Measurements from ENCODE around the gene POU2F1.
"Not testable (repeated sequence)": the region's sequence is repeated elsewhere in the genome, so short reads cannot be mapped to it uniquely, and the experiment has no call there.

- not testable (repeated sequence) for TF ChIP-seq EZH2 (IDR thresholded peaks at IDR 0.05; ENCODE audit: low read depth)
- TF ChIP-seq, protein P1, sequence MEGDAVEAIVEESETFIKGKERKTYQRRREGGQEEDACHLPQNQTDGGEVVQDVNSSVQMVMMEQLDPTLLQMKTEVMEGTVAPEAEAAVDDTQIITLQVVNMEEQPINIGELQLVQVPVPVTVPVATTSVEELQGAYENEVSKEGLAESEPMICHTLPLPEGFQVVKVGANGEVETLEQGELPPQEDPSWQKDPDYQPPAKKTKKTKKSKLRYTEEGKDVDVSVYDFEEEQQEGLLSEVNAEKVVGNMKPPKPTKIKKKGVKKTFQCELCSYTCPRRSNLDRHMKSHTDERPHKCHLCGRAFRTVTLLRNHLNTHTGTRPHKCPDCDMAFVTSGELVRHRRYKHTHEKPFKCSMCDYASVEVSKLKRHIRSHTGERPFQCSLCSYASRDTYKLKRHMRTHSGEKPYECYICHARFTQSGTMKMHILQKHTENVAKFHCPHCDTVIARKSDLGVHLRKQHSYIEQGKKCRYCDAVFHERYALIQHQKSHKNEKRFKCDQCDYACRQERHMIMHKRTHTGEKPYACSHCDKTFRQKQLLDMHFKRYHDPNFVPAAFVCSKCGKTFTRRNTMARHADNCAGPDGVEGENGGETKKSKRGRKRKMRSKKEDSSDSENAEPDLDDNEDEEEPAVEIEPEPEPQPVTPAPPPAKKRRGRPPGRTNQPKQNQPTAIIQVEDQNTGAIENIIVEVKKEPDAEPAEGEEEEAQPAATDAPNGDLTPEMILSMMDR (conservative IDR thresholded peaks at IDR 0.05): not testable (repeated sequence)
Measured at GRCh38 chr1:167319206-167319605, 98.5 kb downstream of the POU2F1 start.
